ENCODE results near the gene TXNRD1.
"Not testable (repeated sequence)": the region's sequence is repeated elsewhere in the genome, so short reads cannot be mapped to it uniquely, and the experiment has no call there.

The TXNRD1 gene

DNA sequence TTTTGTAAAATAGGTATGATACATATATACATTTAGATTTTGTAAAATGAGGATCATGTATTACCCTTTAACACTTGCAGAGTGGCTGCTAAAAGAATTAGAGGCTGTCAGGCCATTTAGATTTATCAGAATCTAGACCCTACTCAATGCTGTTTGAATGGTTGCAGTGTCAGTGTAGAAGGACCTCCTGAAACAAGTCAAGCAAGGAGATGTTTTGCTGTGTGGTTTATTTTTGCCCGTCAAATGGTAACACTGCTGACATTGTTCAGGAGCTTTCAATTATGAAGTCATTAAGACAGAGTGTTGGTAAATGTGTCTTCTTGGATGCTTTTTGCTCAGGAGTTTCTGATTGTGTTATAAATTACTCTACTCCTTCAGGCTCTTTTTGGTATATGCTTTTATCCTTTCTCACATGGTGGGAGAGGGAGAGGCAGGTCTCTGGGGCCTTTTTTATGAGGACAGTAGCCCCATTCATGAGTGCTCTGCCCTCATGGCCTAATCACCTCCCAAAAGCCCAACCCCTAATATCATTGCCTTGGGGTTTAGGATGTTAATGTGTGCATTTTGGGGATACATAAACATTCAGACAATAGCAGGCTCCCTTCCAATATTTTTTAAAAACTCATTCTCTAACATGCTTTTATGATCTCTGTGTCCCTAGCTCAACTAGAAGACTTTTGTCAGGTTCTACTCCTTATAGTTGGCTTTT is 104.5 kb downstream of the TXNRD1 start:
- H3K27me3 ChIP-seq (ENCODE audit: control insufficient read depth in 5 of 5, insufficient read depth in 4 of 5, low read length in 5 of 5): no peaks in the 10 kb centered on the region
- H3K4me3 ChIP-seq (ENCODE audit: low read depth in 1 of 5, low read length in 5 of 5): no peak overlapping the region
- H3K36me3 ChIP-seq (ENCODE audit: control insufficient read depth in 5 of 5, insufficient read depth in 5 of 5, low read length in 5 of 5): peaks cover 47 to 78% (median 61%) of the 10 kb centered on the region in 5 donors
- no peaks in the 10 kb centered on the region for H3K9me3 ChIP-seq (ENCODE audit: control insufficient read depth in 5 of 5, low read length in 5 of 5)
- H3K27ac ChIP-seq (ENCODE audit: low read depth, low read length): no peak overlapping the region
- H3K4me1 ChIP-seq (ENCODE audit: control insufficient read depth in 5 of 5, insufficient read depth in 5 of 5, low read length in 5 of 5): no peaks in the 10 kb centered on the region
- no peak overlapping the region for H3K9ac ChIP-seq (ENCODE audit: low read length in 5 of 5)

DNA sequence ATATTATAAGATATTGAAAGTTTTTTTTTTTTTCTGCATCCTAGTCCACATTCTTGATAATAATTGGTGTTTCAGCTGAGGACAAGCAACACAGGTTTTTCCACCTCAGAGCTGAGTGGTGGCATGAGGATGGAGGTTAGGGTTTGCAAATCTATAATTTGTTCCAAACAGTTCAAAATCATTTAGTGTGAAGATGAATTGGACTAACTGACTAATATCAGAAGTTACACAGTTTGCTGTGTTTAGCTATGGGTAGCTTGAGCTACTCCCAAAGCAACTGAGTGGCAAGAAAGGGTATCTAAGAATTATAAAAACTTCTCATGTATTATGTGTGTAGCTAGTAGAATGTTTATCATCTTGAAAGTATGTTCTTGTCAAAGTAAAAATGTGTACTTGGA is 105.0 kb downstream of the TXNRD1 start:
- Histone ChIP-seq H3K9me3 (ENCODE audit: control insufficient read depth in 5 of 5, low read length in 5 of 5) (no peaks in the 10 kb centered on the region), H3K4me1 (ENCODE audit: control insufficient read depth in 5 of 5, insufficient read depth in 5 of 5, low read length in 5 of 5) (no peaks in the 10 kb centered on the region), H3K9ac (ENCODE audit: low read length in 5 of 5) (no peak overlapping the region), H3K4me3 (ENCODE audit: low read depth in 1 of 5, low read length in 5 of 5) (no peak overlapping the region), H3K27me3 (ENCODE audit: control insufficient read depth in 5 of 5, insufficient read depth in 4 of 5, low read length in 5 of 5) (no peaks in the 10 kb centered on the region), H3K27ac (ENCODE audit: low read depth, low read length) (no peak overlapping the region), H3K36me3 (ENCODE audit: control insufficient read depth in 5 of 5, insufficient read depth in 5 of 5, low read length in 5 of 5) (peaks cover 49 to 78% (median 58%) of the 10 kb centered on the region in 5 donors)

DNA sequence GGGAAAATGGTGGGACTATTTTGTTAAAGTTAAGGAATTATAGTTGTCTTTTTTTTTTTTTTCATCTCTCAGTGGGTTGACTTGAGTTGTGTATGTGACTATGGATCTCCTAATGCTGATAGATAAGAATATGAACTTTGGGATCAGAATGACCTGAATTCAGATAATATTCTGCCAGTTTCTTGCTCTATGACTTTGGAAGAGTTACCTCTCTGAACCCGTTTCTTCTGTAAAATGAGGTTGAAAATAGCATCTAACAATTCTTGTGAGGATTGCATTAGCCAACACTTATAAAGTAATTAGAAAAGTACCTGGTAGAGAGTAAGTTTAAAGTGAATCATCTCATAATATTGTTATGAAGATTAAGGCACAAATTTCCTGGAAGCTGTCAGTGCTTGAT is 106.4 kb downstream of the TXNRD1 start:
- H3K4me3 ChIP-seq (ENCODE audit: low read depth in 1 of 5, low read length in 5 of 5): no peak overlapping the region
- H3K4me1 ChIP-seq (ENCODE audit: control insufficient read depth in 5 of 5, insufficient read depth in 5 of 5, low read length in 5 of 5): no peaks in the 10 kb centered on the region
- no peaks in the 10 kb centered on the region for H3K27me3 ChIP-seq (ENCODE audit: control insufficient read depth in 5 of 5, insufficient read depth in 4 of 5, low read length in 5 of 5)
- H3K36me3 ChIP-seq (ENCODE audit: control insufficient read depth in 5 of 5, insufficient read depth in 5 of 5, low read length in 5 of 5): peaks cover 49 to 76% (median 54%) of the 10 kb centered on the region in 5 donors
- no peaks in the 10 kb centered on the region for H3K9me3 ChIP-seq (ENCODE audit: control insufficient read depth in 5 of 5, low read length in 5 of 5)
- H3K9ac ChIP-seq (ENCODE audit: low read length in 5 of 5): no peak overlapping the region
- H3K27ac ChIP-seq (ENCODE audit: low read depth, low read length): no peak overlapping the region

DNA sequence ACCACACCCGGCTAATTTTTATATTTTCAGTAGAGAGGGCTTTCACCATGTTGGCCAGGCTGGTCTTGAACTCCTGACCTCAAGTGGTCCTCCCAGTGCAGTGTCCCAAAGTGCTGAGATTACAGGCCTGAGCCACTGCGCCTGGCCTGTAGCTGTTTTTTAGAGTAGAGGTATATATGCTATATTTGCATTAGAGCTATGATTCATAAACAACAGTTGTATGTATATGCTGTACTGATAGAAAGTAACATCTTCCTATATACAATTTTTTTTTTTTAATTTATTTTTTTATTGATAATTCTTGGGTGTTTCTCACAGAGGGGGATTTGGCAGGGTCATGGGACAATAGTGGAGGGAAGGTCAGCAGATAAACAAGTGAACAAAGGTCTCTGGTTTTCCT is 107.0 kb downstream of the TXNRD1 start:
- H3K9me3 ChIP-seq (ENCODE audit: control insufficient read depth in 5 of 5, low read length in 5 of 5); H3K9ac ChIP-seq (ENCODE audit: low read length in 5 of 5); H3K4me1 ChIP-seq (ENCODE audit: control insufficient read depth in 5 of 5, insufficient read depth in 5 of 5, low read length in 5 of 5); H3K27me3 ChIP-seq (ENCODE audit: control insufficient read depth in 5 of 5, insufficient read depth in 4 of 5, low read length in 5 of 5); H3K27ac ChIP-seq (ENCODE audit: low read depth, low read length); H3K4me3 ChIP-seq (ENCODE audit: low read depth in 1 of 5, low read length in 5 of 5): not testable (repeated sequence)
- peaks cover 48 to 76% (median 58%) of the 10 kb centered on the region in 5 donors for H3K36me3 ChIP-seq (ENCODE audit: control insufficient read depth in 5 of 5, insufficient read depth in 5 of 5, low read length in 5 of 5)

DNA sequence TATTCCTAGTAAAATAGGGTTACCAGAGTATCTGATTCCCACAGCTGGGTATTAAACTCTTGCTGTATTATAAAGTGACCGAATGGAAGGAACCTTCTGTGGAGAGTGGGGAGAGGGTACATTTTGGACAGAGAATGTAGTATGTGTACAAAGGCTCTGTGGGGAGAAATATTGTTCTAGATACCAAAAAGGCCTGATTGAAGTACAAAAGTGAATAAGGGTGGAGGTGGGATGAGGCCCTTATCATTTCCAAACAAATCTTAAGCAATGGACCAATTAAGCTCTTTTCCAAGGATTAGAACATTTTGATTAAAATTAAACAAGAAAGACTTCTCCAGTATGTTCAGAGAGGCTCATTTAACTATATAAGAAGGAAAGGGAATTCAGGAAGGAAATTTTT is 108.3 kb downstream of the TXNRD1 start:
- H3K27me3 ChIP-seq (ENCODE audit: control insufficient read depth in 5 of 5, insufficient read depth in 4 of 5, low read length in 5 of 5): no peaks in the 10 kb centered on the region
- H3K36me3 ChIP-seq (ENCODE audit: control insufficient read depth in 5 of 5, insufficient read depth in 5 of 5, low read length in 5 of 5): peaks cover 48 to 71% (median 63%) of the 10 kb centered on the region in 5 donors
- no peak overlapping the region for H3K27ac ChIP-seq (ENCODE audit: low read depth, low read length)
- no peaks in the 10 kb centered on the region for H3K9me3 ChIP-seq (ENCODE audit: control insufficient read depth in 5 of 5, low read length in 5 of 5)
- no peak overlapping the region for H3K4me3 ChIP-seq (ENCODE audit: low read depth in 1 of 5, low read length in 5 of 5)
- no peak overlapping the region for H3K9ac ChIP-seq (ENCODE audit: low read length in 5 of 5)
- H3K4me1 ChIP-seq (ENCODE audit: control insufficient read depth in 5 of 5, insufficient read depth in 5 of 5, low read length in 5 of 5): no peaks in the 10 kb centered on the region

DNA sequence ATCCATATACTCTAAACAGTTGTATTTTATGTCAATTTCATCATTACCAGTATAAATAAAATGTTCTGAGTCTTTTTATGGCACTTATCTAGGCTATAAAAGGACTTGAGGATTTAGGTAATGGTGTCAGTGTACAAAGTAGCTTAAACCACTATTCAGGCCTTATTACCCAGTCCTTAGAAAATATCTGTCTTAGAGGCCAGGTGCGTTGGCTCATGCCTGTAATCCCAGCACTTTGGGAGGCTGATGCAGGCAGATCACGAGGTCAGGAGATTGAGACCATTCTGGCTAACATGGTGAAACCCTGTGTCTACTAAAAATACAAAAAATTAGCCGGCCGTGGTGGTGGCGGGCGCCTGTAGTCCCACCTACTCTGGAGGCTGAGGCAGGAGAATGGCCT is 112.7 kb downstream of the TXNRD1 start:
- not testable (repeated sequence) for H3K4me1 ChIP-seq (ENCODE audit: control insufficient read depth in 5 of 5, insufficient read depth in 5 of 5, low read length in 5 of 5); H3K9ac ChIP-seq (ENCODE audit: low read length in 5 of 5); H3K27ac ChIP-seq (ENCODE audit: low read depth, low read length); H3K27me3 ChIP-seq (ENCODE audit: control insufficient read depth in 5 of 5, insufficient read depth in 4 of 5, low read length in 5 of 5); H3K4me3 ChIP-seq (ENCODE audit: low read depth in 1 of 5, low read length in 5 of 5); H3K9me3 ChIP-seq (ENCODE audit: control insufficient read depth in 5 of 5, low read length in 5 of 5)
- H3K36me3 ChIP-seq (ENCODE audit: control insufficient read depth in 5 of 5, insufficient read depth in 5 of 5, low read length in 5 of 5): peaks cover 29 to 51% (median 39%) of the 10 kb centered on the region in 5 donors

DNA sequence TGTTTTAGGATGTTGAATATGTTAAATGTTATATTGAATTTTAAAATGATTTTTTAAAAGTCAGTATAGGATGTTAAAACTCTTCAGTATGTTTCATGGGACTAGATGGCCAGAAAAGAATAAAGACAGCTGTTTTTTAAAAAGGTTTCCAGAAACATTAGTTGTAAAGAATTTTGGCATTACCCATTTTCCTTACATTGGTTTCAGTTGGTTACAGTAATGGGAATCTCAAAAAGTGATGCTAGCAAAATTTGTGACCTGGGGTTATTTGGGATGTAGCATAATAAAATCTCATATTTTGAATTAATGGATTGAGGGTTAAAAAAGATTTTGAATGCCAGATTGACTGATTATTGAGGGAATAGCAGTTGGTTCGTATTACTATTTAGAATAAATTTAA is 113.2 kb downstream of the TXNRD1 start:
- Histone ChIP-seq H3K4me3 (ENCODE audit: low read depth in 1 of 5, low read length in 5 of 5) (no peak overlapping the region), H3K36me3 (ENCODE audit: control insufficient read depth in 5 of 5, insufficient read depth in 5 of 5, low read length in 5 of 5) (peaks cover 32 to 55% (median 42%) of the 10 kb centered on the region in 5 donors), H3K9me3 (ENCODE audit: control insufficient read depth in 5 of 5, low read length in 5 of 5) (no peaks in the 10 kb centered on the region), H3K27ac (ENCODE audit: low read depth, low read length) (no peak overlapping the region), H3K27me3 (ENCODE audit: control insufficient read depth in 5 of 5, insufficient read depth in 4 of 5, low read length in 5 of 5) (no peaks in the 10 kb centered on the region), H3K9ac (ENCODE audit: low read length in 5 of 5) (no peak overlapping the region), H3K4me1 (ENCODE audit: control insufficient read depth in 5 of 5, insufficient read depth in 5 of 5, low read length in 5 of 5) (no peaks in the 10 kb centered on the region)

DNA sequence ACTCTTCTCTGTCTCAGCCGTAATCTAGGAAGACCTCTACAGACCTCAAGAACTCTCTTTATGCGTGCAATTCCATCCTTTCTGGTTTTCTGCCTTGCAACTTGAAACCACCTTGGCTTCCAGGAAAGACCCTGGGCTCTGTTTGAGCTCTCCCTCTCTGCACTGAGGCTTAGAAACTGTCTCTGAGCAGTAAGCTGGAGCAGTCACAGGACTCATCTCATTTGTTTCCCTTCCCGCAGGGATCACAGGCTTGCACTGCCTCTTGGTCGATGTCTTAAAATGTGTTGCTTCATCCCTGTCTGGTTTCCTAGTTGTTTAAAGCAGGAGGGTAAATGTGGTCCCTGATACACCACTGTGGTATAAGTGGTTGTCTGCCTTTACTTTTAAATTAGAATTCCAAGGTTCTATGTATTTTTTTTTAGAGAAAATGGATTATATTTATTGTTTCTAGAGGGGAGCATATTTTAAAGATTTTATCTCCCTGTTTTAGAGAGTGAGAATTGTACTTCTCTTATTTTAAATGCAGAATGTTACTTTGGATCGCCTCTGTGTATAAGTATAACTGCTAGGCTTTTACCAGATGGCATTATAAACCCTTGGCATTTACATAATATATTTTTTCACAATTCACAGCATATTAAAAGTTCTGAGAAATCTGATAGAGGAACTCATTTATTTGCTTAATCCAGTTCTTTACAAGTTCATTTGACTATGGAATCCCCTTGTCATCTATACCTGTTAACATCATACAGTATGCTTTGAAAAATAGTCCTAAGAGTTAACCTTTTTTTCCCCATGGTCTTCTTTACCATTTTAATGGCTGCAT is 114.3 kb downstream of the TXNRD1 start:
- Histone ChIP-seq H3K36me3 (ENCODE audit: control insufficient read depth in 5 of 5, insufficient read depth in 5 of 5, low read length in 5 of 5) (peaks cover 32 to 62% (median 46%) of the 10 kb centered on the region in 5 donors), H3K9ac (ENCODE audit: low read length in 5 of 5) (no peak overlapping the region), H3K27ac (ENCODE audit: low read depth, low read length) (no peak overlapping the region), H3K4me3 (ENCODE audit: low read depth in 1 of 5, low read length in 5 of 5) (no peak overlapping the region), H3K4me1 (ENCODE audit: control insufficient read depth in 5 of 5, insufficient read depth in 5 of 5, low read length in 5 of 5) (no peaks in the 10 kb centered on the region), H3K27me3 (ENCODE audit: control insufficient read depth in 5 of 5, insufficient read depth in 4 of 5, low read length in 5 of 5) (no peaks in the 10 kb centered on the region), H3K9me3 (ENCODE audit: control insufficient read depth in 5 of 5, low read length in 5 of 5) (no peaks in the 10 kb centered on the region)

DNA sequence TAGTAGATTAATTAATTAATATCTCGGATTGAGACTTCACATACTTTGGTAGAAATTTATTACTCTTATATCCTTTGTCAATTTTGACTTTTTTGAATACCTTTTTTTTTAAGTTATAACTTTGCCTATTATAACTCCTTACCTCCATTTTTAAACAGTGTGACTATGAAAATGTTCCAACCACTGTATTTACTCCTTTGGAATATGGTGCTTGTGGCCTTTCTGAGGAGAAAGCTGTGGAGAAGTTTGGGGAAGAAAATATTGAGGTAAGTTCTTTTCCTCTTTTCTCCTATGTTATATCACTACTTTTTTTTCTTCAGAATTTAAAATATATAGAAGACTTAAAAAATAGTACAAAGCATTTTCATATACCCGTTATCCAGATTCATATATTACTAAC is 115.8 kb downstream of the TXNRD1 start:
- Histone ChIP-seq H3K9ac (ENCODE audit: low read length in 5 of 5) (no peak overlapping the region), H3K9me3 (ENCODE audit: control insufficient read depth in 5 of 5, low read length in 5 of 5) (no peaks in the 10 kb centered on the region), H3K4me1 (ENCODE audit: control insufficient read depth in 5 of 5, insufficient read depth in 5 of 5, low read length in 5 of 5) (no peaks in the 10 kb centered on the region), H3K27ac (ENCODE audit: low read depth, low read length) (no peak overlapping the region), H3K27me3 (ENCODE audit: control insufficient read depth in 5 of 5, insufficient read depth in 4 of 5, low read length in 5 of 5) (no peaks in the 10 kb centered on the region), H3K4me3 (ENCODE audit: low read depth in 1 of 5, low read length in 5 of 5) (no peak overlapping the region), H3K36me3 (ENCODE audit: control insufficient read depth in 5 of 5, insufficient read depth in 5 of 5, low read length in 5 of 5) (peaks cover 38 to 58% (median 44%) of the 10 kb centered on the region in 5 donors)

DNA sequence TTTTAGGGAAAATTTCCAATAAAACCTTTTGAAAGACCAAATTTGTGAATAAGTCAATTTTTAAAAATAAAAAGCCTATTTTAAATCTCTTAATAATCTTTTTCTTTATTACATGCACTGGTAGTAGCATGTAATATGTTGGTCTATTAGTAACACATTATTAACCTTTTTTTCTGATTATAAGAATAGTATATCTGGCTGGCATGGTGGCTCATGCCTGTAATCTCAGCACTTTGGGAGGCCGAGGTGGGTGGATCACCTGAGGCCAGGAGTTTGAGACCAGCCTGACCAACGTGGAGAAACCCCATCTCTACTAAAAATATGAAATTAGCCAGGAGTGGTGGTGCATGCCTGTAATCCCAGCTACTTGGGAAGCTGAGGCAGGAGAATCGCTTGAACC is 116.7 kb downstream of the TXNRD1 start:
- peaks cover 39 to 58% (median 47%) of the 10 kb centered on the region in 5 donors for H3K36me3 ChIP-seq (ENCODE audit: control insufficient read depth in 5 of 5, insufficient read depth in 5 of 5, low read length in 5 of 5)
- not testable (repeated sequence) for H3K27me3 ChIP-seq (ENCODE audit: control insufficient read depth in 5 of 5, insufficient read depth in 4 of 5, low read length in 5 of 5); H3K4me1 ChIP-seq (ENCODE audit: control insufficient read depth in 5 of 5, insufficient read depth in 5 of 5, low read length in 5 of 5); H3K4me3 ChIP-seq (ENCODE audit: low read depth in 1 of 5, low read length in 5 of 5); H3K9ac ChIP-seq (ENCODE audit: low read length in 5 of 5); H3K27ac ChIP-seq (ENCODE audit: low read depth, low read length); H3K9me3 ChIP-seq (ENCODE audit: control insufficient read depth in 5 of 5, low read length in 5 of 5)

Measured in subcutaneous abdominal adipose tissue (tissue), 5 donors.